ENCODE measurements around the gene TUT4. TPM values are rescaled to one million over a fixed set of nuclear protein-coding genes. Genes with fewer than 3 reads are reported as not detected.

The TUT4 gene
- polyA plus RNA-seq, 1 donor: 88.1 TPM

DNA sequence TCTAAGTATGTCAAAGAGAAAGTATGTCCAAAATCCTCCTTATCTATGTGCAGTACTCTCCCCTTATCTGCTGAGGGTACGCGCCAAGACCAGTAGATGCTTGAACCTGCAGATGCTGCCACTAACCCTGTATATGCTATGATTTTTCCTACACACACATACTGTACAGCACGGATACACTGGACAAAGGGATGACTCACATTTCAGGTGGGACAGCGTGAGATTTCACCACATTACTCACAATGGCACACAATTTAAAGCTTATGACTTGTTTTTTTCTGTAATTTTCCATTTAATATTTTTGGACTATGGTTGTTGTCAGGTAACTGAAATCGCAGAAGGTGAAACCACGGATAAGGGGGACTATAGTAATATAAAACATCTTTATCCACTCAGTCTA is 152.8 kb downstream of the TUT4 start:
- no peak for DNase-seq

DNA sequence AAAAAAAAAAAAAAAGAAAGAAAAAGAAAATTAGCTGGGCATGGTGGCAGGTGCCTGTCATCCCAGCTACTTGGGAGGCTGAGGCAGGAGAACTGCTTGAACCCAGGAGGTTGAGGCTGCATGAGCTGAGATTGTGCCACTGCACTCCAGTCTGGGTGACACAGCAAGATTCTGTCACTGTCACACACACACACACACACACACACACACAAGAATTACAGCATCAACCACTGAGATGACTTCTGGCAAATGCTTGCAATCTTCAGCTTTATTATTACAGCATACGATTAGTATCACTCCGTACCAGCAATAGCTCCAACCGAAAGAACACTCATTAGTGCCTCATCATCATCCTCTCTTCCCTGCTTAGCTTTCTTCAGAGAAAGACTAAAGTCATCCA is 153.3 kb downstream of the TUT4 start:
- DNase-seq: no peak

DNA sequence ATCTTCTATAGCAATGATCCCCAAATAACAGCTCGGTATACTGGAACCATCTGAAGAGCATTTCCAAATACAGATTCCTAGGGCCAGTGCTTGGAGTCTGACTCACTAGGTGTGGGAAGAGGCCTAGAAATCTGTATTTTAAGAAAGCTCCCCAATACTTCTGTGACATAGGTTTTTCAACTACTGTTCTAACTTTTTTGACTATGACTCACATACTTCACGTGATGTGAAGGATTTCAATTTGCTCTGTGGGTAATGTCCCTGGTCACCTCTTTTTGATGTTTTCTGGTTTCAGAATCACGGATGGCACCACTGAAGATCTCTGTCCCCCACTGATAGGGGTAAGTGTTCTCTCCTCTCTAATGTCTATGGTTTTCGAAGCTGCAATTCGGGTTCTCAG is 159.7 kb downstream of the TUT4 start:
- no peak for DNase-seq

DNA sequence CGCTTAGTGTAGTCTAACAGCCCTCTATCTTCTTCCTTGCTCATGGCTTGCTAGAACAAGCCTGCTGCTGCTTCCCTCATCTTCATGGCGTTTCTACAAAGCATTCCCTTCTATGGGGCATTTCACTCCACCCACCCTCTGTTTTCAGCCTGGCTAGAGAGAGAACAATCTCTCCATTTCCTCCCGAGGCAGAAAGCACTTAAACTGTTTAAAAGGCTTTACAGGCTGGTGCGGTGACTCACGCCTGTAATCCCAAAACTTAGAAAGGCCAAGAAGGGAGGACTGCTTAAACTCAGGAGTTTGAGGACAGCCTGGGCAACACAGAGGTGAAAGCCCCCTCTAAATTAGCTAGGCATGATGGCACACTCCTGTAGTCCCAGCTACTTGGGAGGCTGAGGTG is 166.4 kb downstream of the TUT4 start:
- DNase-seq: no peak

DNA sequence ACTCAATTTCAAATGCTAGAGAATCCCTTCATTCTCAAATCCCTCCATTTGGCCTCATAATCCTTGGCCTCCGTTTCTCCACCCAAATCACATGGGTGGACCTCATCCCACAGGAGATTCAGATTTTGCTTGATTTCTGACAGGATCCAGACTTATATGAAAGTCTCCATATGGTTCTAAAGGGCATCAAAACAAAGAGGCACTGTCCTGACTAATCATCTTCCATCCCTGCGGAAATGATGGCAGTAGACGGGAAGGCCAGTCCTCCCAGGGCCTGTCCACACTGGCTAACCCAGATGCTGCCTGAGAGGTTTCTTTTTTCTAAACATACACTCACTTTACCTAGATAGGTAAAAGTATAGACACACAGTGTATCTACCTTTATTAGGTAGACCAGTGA is 167.5 kb downstream of the TUT4 start:
- DNase-seq: no peak

Other genes with a start within 250 kb of the TUT4 start
- gene CC2D1B, start 186.9 kb downstream of the TUT4 start, polyA plus RNA-seq (ENCODE audit: insufficient read length): 21.3 TPM
- 2.6 TPM for gene ORC1, start 148.7 kb downstream of the TUT4 start, polyA plus RNA-seq (ENCODE audit: insufficient read length)
- 44.6 TPM for gene PRPF38A, start 148.5 kb downstream of the TUT4 start, polyA plus RNA-seq (ENCODE audit: insufficient read length)
- 136 TPM for gene GPX7, start 49.3 kb upstream of the TUT4 start, polyA plus RNA-seq (ENCODE audit: insufficient read length)
- 5.5 TPM for gene SHISAL2A, start 80.1 kb upstream of the TUT4 start, polyA plus RNA-seq (ENCODE audit: insufficient read length)
- gene COA7, start 145.3 kb upstream of the TUT4 start, polyA plus RNA-seq (ENCODE audit: insufficient read length): 18.6 TPM
- gene ZYG11B, start 173.4 kb upstream of the TUT4 start, polyA plus RNA-seq (ENCODE audit: insufficient read length): 39.0 TPM